ENCODE results near the gene CHAMP1.

DNA sequence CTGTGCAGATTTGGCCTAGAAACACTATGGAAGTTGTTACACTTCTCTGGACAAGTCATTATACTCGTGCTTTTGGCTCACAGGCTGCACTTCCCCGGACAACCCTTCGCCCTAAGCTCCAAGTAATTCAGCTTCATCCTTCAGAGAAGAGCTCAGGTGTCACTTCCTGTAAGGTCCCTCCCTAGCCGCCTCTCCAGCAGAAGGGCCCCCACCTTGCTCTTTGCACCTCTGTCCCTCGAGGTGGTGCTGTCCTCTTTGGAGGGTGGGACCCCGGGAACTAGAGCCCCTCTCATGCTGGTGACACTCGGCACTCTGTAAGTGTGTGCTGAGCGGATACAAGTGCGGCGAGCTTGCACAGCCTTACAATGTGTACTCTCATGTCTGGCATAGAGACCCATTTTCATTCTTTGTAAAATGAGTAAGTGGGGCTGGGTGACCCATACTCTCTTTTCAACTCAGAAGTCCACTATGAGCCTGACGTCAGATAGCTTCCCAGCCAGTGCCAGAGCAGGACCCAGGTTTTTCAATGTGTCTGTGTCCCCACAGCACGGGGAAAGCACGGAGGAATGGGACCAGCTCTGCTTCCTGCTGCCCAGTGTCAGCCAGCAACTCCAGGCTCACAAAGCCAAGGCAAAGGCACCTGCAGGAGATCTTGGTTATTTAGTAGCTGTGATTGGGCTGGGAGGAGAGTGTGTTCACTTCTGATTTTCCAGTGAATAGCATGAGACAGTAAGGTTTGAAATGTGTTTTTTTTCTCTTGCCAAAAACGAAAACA, 26.9 kb downstream of the CHAMP1 start:
- TF ChIP-seq EZH2phosphoT487 (conservative IDR thresholded peaks at IDR 0.05; ENCODE audit: low read length): no peak
- TF ChIP-seq, protein P1, sequence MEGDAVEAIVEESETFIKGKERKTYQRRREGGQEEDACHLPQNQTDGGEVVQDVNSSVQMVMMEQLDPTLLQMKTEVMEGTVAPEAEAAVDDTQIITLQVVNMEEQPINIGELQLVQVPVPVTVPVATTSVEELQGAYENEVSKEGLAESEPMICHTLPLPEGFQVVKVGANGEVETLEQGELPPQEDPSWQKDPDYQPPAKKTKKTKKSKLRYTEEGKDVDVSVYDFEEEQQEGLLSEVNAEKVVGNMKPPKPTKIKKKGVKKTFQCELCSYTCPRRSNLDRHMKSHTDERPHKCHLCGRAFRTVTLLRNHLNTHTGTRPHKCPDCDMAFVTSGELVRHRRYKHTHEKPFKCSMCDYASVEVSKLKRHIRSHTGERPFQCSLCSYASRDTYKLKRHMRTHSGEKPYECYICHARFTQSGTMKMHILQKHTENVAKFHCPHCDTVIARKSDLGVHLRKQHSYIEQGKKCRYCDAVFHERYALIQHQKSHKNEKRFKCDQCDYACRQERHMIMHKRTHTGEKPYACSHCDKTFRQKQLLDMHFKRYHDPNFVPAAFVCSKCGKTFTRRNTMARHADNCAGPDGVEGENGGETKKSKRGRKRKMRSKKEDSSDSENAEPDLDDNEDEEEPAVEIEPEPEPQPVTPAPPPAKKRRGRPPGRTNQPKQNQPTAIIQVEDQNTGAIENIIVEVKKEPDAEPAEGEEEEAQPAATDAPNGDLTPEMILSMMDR (IDR thresholded peaks at IDR 0.05; ENCODE audit: insufficient read depth, low read length, poor library complexity, severe bottlenecking): no peak

Data from SU-DHL-6 (cell line).